ENCODE results near the gene ARFGAP2.

The ARFGAP2 gene

GRCh38 chr11:47177229-47177845 lies 658 bp upstream of the ARFGAP2 start:
- Histone ChIP-seq H3K4me1 (ENCODE audit: control insufficient read depth, insufficient read depth, low read length) (peaks cover 19% of the 10 kb centered on the region), H3K36me3 (ENCODE audit: control insufficient read depth, insufficient read depth, low read length) (peaks cover 17% of the 10 kb centered on the region), H3K27me3 (ENCODE audit: control insufficient read depth, insufficient read depth, low read length) (no peaks in the 10 kb centered on the region), H3K27ac (ENCODE audit: low read depth, low read length) (peak overlapping the region; percentile 96), H3K4me3 (ENCODE audit: low read length) (peak overlapping the region; percentile 79), H3K9ac (ENCODE audit: low read length) (peak overlapping the region; percentile 85)

DNA sequence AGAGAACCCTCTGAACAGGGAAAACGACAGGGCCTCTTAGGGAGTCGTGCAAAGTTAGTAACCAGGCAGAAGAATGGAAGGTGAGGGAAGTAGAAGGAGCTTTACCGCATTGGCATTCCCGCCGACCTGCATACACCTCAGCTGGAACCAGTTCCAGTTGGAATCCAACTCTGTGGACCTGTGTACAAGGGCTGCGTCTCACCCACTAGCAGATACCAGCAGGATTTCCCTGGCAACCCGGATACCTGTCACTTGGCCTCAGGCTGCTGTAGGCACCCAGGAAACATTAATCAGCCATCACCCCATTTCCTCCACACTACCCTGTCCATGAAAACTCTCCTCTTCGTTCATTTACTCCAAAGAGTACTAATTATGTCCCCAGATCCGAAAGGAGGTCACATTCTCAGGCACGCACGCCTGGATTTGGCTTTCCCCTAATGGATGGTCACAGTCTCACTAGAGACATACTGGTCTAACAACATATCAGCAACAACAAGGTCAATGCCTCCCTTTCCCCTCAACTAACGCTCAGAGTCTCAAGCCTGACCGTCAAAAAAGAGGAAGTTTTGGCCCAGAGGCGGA lies 842 bp downstream of the ARFGAP2 start:
- Histone ChIP-seq H3K9ac (ENCODE audit: low read length) (peak overlapping the region; percentile 82), H3K27ac (ENCODE audit: low read depth, low read length) (peak overlapping the region; percentile 88), H3K27me3 (ENCODE audit: control insufficient read depth, insufficient read depth, low read length) (no peaks in the 10 kb centered on the region), H3K4me3 (ENCODE audit: low read length) (peak overlapping the region; percentile 93), H3K4me1 (ENCODE audit: control insufficient read depth, insufficient read depth, low read length) (peaks cover 27% of the 10 kb centered on the region), H3K36me3 (ENCODE audit: control insufficient read depth, insufficient read depth, low read length) (peaks cover 22% of the 10 kb centered on the region)

GRCh38 chr11:47172740-47173336 lies 3.8 kb downstream of the ARFGAP2 start:
- H3K27ac ChIP-seq (ENCODE audit: low read depth, low read length) = peak overlapping the region; percentile 3
- no peak overlapping the region for H3K4me3 ChIP-seq (ENCODE audit: low read length)
- H3K27me3 ChIP-seq (ENCODE audit: control insufficient read depth, insufficient read depth, low read length) = no peaks in the 10 kb centered on the region
- peaks cover 26% of the 10 kb centered on the region for H3K4me1 ChIP-seq (ENCODE audit: control insufficient read depth, insufficient read depth, low read length)
- peaks cover 23% of the 10 kb centered on the region for H3K36me3 ChIP-seq (ENCODE audit: control insufficient read depth, insufficient read depth, low read length)
- no peak overlapping the region for H3K9ac ChIP-seq (ENCODE audit: low read length)

DNA sequence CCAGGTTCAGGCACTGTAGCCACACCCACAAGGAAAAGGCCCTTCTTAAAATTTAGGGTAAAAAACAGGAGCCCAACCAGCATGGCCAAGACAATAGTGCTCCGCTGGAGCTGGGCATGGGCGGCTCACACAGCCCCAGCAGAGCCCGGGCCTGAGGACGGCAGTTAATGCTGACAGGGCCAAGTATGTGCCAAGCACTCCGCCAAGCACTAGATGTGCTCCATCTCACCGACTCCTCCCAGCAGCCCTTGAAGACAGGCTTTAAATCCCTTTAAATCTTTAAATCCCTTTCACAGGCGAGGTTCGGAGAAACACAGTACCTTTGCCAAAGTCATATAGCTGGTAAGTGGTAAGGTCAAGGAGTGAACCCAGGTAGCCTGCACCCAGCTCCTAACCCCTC lies 4.8 kb downstream of the ARFGAP2 start:
- Histone ChIP-seq H3K4me1 (ENCODE audit: control insufficient read depth, insufficient read depth, low read length) (peaks cover 21% of the 10 kb centered on the region), H3K9ac (ENCODE audit: low read length) (no peak overlapping the region), H3K27me3 (ENCODE audit: control insufficient read depth, insufficient read depth, low read length) (no peaks in the 10 kb centered on the region), H3K36me3 (ENCODE audit: control insufficient read depth, insufficient read depth, low read length) (peaks cover 29% of the 10 kb centered on the region), H3K4me3 (ENCODE audit: low read length) (no peak overlapping the region), H3K27ac (ENCODE audit: low read depth, low read length) (peak overlapping the region; percentile 3)

- Histone ChIP-seq H3K27me3 (ENCODE audit: control insufficient read depth, insufficient read depth, low read length) (no peaks in the 10 kb centered on the region), H3K4me3 (ENCODE audit: low read length) (no peak overlapping the region), H3K27ac (ENCODE audit: low read depth, low read length) (peak overlapping the region; percentile 3), H3K4me1 (ENCODE audit: control insufficient read depth, insufficient read depth, low read length) (peaks cover 21% of the 10 kb centered on the region), H3K36me3 (ENCODE audit: control insufficient read depth, insufficient read depth, low read length) (peaks cover 35% of the 10 kb centered on the region), H3K9ac (ENCODE audit: low read length) (no peak overlapping the region)
Observed at GRCh38 chr11:47171061-47171838, 5.4 kb downstream of the ARFGAP2 start.

DNA sequence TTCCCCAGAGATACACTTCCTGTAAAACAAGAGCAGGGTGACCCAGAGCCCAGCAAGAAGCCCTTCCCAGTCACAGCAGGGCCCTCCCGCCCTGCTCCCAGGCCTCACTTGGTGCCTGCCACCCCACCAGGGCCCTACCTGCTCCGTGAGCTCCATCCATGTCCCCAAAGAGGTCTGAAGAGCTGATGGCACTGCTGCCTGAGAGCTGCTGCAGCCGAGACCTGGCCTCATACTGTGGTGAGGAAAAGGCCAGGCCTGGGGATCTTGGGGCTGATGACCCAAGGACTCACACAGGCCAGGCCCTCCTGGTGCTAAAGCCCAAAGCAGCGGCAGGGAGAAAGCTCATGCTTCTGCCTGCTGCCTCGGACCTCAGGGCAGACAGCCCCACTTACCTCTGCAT lies 10.3 kb downstream of the ARFGAP2 start:
- Histone ChIP-seq H3K27ac (ENCODE audit: low read depth, low read length) (no peak overlapping the region), H3K36me3 (ENCODE audit: control insufficient read depth, insufficient read depth, low read length) (peaks cover 26% of the 10 kb centered on the region), H3K4me1 (ENCODE audit: control insufficient read depth, insufficient read depth, low read length) (no peaks in the 10 kb centered on the region), H3K4me3 (ENCODE audit: low read length) (no peak overlapping the region), H3K9ac (ENCODE audit: low read length) (no peak overlapping the region), H3K27me3 (ENCODE audit: control insufficient read depth, insufficient read depth, low read length) (no peaks in the 10 kb centered on the region)

DNA sequence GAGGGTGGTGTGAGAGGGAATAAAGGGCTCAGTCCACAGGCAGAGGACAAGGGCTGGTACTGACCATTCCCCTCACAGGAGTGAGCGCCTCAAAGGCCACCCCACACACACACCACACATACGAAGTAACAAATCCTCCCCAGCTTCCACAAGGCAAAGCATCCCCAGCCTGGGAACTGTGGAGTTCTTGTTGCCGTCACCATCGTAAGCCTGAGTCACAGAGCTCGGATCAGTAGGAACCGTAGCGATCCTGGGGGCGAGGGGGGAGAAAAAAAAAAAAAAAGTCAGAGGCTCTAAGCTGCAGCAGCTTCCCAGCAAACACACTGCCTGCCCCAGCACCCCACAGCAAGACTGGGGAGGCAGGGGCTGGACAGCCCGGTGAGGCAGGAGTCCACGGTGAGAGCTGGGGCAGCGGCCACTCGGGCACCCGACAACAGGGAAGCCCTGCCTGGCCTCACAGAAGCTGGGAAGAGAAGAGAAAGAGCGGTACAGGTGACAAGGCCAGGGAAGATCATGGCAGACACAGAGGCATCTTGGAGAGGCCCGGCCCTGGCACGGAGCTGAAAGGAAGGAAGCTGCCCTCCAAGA lies 11.3 kb downstream of the ARFGAP2 start:
- H3K4me3 ChIP-seq (ENCODE audit: low read length) = no peak overlapping the region
- H3K27me3 ChIP-seq (ENCODE audit: control insufficient read depth, insufficient read depth, low read length) = no peaks in the 10 kb centered on the region
- no peak overlapping the region for H3K9ac ChIP-seq (ENCODE audit: low read length)
- H3K4me1 ChIP-seq (ENCODE audit: control insufficient read depth, insufficient read depth, low read length) = no peaks in the 10 kb centered on the region
- no peak overlapping the region for H3K27ac ChIP-seq (ENCODE audit: low read depth, low read length)
- peaks cover 26% of the 10 kb centered on the region for H3K36me3 ChIP-seq (ENCODE audit: control insufficient read depth, insufficient read depth, low read length)

DNA sequence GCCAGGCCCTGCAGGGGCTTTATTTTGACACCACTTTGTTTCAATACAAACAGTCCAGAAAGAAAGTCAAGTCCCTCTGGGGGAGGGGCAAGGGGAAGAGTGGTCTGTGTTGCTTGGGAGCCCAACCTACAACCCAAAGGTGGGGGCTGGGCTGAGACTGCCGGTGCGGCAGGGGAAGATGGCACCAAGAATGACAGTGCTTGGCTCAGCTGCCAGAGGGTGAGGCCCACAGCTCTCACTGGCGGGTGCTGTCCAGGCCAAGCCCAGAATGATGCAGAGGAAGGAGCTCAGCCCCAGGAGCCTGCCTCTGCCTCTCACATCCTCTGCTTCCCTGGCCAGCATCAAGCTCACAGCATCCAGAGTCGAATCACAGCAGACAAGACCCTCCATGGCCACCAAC lies 12.4 kb downstream of the ARFGAP2 start:
- H3K27ac ChIP-seq (ENCODE audit: low read depth, low read length) = no peak overlapping the region
- H3K36me3 ChIP-seq (ENCODE audit: control insufficient read depth, insufficient read depth, low read length) = peaks cover 26% of the 10 kb centered on the region
- H3K4me3 ChIP-seq (ENCODE audit: low read length) = no peak overlapping the region
- no peak overlapping the region for H3K9ac ChIP-seq (ENCODE audit: low read length)
- H3K4me1 ChIP-seq (ENCODE audit: control insufficient read depth, insufficient read depth, low read length) = no peaks in the 10 kb centered on the region
- no peaks in the 10 kb centered on the region for H3K27me3 ChIP-seq (ENCODE audit: control insufficient read depth, insufficient read depth, low read length)

- H3K27me3 ChIP-seq (ENCODE audit: control insufficient read depth, insufficient read depth, low read length) = no peaks in the 10 kb centered on the region
- H3K4me3 ChIP-seq (ENCODE audit: low read length) = no peak overlapping the region
- H3K36me3 ChIP-seq (ENCODE audit: control insufficient read depth, insufficient read depth, low read length) = peaks cover 26% of the 10 kb centered on the region
- no peak overlapping the region for H3K27ac ChIP-seq (ENCODE audit: low read depth, low read length)
- no peak overlapping the region for H3K9ac ChIP-seq (ENCODE audit: low read length)
- H3K4me1 ChIP-seq (ENCODE audit: control insufficient read depth, insufficient read depth, low read length) = no peaks in the 10 kb centered on the region
Observed at GRCh38 chr11:47163898-47164297, 12.8 kb downstream of the ARFGAP2 start.

DNA sequence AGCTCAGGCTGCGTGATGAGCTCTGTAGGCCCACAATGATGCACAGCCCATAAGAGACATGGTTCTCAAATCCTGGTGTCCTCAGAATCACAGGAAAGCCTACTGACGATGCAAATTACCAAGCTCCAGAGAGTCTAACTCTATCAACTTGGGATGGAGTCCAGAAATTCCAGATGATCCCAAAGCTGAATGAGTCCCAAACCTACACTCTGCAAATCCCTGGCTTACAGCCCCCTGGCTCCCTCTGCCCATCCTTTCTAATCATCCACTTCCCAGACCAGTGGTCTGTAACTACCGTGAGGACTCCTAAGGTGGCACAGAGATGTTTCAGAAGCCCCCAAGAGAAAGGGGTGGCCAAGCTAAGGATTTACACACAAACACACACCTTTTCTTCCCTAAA lies 13.5 kb downstream of the ARFGAP2 start:
- Histone ChIP-seq H3K27ac (ENCODE audit: low read depth, low read length) (no peak overlapping the region), H3K36me3 (ENCODE audit: control insufficient read depth, insufficient read depth, low read length) (peaks cover 25% of the 10 kb centered on the region), H3K4me3 (ENCODE audit: low read length) (no peak overlapping the region), H3K9ac (ENCODE audit: low read length) (no peak overlapping the region), H3K4me1 (ENCODE audit: control insufficient read depth, insufficient read depth, low read length) (no peaks in the 10 kb centered on the region), H3K27me3 (ENCODE audit: control insufficient read depth, insufficient read depth, low read length) (no peaks in the 10 kb centered on the region)

DNA sequence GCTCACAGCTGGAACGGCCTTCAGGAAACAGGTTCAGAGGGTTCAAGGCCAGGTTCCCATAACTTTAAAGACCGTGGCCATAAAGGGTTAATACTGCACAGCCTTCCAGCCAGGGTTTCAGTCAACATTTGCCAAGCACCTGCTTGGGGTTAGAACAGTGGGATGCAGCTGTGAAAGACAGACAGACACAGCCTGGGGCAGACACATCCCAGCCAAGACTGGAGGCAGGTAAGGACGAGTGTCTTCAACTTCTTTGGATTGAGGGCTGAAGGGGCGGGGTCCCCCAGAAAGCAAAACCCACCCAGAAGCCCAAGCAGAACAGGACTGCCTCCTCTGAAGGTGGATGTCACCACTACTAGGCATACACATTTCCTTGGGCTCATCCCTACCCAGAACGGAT lies 14.3 kb downstream of the ARFGAP2 start:
- Histone ChIP-seq H3K4me1 (ENCODE audit: control insufficient read depth, insufficient read depth, low read length) (no peaks in the 10 kb centered on the region), H3K27ac (ENCODE audit: low read depth, low read length) (no peak overlapping the region), H3K9ac (ENCODE audit: low read length) (no peak overlapping the region), H3K27me3 (ENCODE audit: control insufficient read depth, insufficient read depth, low read length) (no peaks in the 10 kb centered on the region), H3K36me3 (ENCODE audit: control insufficient read depth, insufficient read depth, low read length) (peaks cover 20% of the 10 kb centered on the region), H3K4me3 (ENCODE audit: low read length) (no peak overlapping the region)

- Histone ChIP-seq H3K4me3 (ENCODE audit: low read length) (no peak overlapping the region), H3K27ac (ENCODE audit: low read depth, low read length) (no peak overlapping the region), H3K4me1 (ENCODE audit: control insufficient read depth, insufficient read depth, low read length) (no peaks in the 10 kb centered on the region), H3K27me3 (ENCODE audit: control insufficient read depth, insufficient read depth, low read length) (no peaks in the 10 kb centered on the region), H3K9ac (ENCODE audit: low read length) (no peak overlapping the region), H3K36me3 (ENCODE audit: control insufficient read depth, insufficient read depth, low read length) (peaks cover 16% of the 10 kb centered on the region)
Observed at GRCh38 chr11:47161890-47162289, 14.8 kb downstream of the ARFGAP2 start.

Measured in rectal smooth muscle tissue (tissue), 1 donor.